Neuron (in vitro differentiated cells): ENCODE data around the gene KIAA1671.
A peak's percentile ranks its signal among the peaks of the same experiment; 100 is the strongest.

Experiments
- H2AFZ ChIP-seq: one replicate; pipeline ENCODE4 v1.6.1; 2013; ENCODE audit warnings: low read depth, mild to moderate bottlenecking, inconsistent platforms, low read length, moderate library complexity
- H3K27me3 ChIP-seq: one replicate; pipeline ENCODE4 v1.6.1; 2013; ENCODE audit warnings: low read length; ENCODE audit not compliant: insufficient read depth
- H3K36me3 ChIP-seq: one replicate; pipeline ENCODE4 v1.6.1; 2013; ENCODE audit warnings: low read length; ENCODE audit not compliant: insufficient read depth
- H3K4me1 ChIP-seq: one replicate; pipeline ENCODE4 v1.6.1; 2013; ENCODE audit warnings: low read length; ENCODE audit not compliant: insufficient read depth
- H3K4me3 ChIP-seq: 2 replicates; pipeline ENCODE4 v1.5.1; 2013; ENCODE audit warnings: mild to moderate bottlenecking, low read length, moderate library complexity
- H3K9me3 ChIP-seq: one replicate; pipeline ENCODE4 v1.6.1; 2013; ENCODE audit warnings: low read length

The KIAA1671 gene

GRCh38 chr22:25098445-25099081 lies 146.0 kb downstream of the KIAA1671 start:
- Histone ChIP-seq H2AFZ (no peak overlapping the region), H3K27me3 (no peaks in the 10 kb centered on the region), H3K36me3 (no peaks in the 10 kb centered on the region), H3K9me3 (no peaks in the 10 kb centered on the region), H3K4me1 (peaks cover 8% of the 10 kb centered on the region), H3K4me3 (no peak overlapping the region)

- Histone ChIP-seq H3K4me3 (no peak overlapping the region), H2AFZ (no peak overlapping the region), H3K9me3 (no peaks in the 10 kb centered on the region), H3K27me3 (no peaks in the 10 kb centered on the region), H3K36me3 (no peaks in the 10 kb centered on the region), H3K4me1 (peaks cover 8% of the 10 kb centered on the region)
Observed at GRCh38 chr22:25099202-25099601, 146.7 kb downstream of the KIAA1671 start.

- Histone ChIP-seq H3K4me1 (peaks cover 8% of the 10 kb centered on the region), H3K9me3 (no peaks in the 10 kb centered on the region), H3K4me3 (no peak overlapping the region), H3K27me3 (no peaks in the 10 kb centered on the region), H3K36me3 (no peaks in the 10 kb centered on the region), H2AFZ (no peak overlapping the region)
Observed at GRCh38 chr22:25100402-25100801, 147.9 kb downstream of the KIAA1671 start.

- H3K9me3 ChIP-seq = no peaks in the 10 kb centered on the region
- no peak overlapping the region for H2AFZ ChIP-seq
- no peaks in the 10 kb centered on the region for H3K27me3 ChIP-seq
- peaks cover 8% of the 10 kb centered on the region for H3K4me1 ChIP-seq
- no peaks in the 10 kb centered on the region for H3K36me3 ChIP-seq
- no peak overlapping the region for H3K4me3 ChIP-seq
Observed at GRCh38 chr22:25100948-25101347, 148.4 kb downstream of the KIAA1671 start.

- Histone ChIP-seq H3K4me1 (peaks cover 8% of the 10 kb centered on the region), H2AFZ (no peak overlapping the region), H3K36me3 (no peaks in the 10 kb centered on the region), H3K9me3 (no peaks in the 10 kb centered on the region), H3K27me3 (no peaks in the 10 kb centered on the region), H3K4me3 (no peak overlapping the region)
Observed at GRCh38 chr22:25101501-25101900, 149.0 kb downstream of the KIAA1671 start.

- Histone ChIP-seq H2AFZ (no peak overlapping the region), H3K27me3 (no peaks in the 10 kb centered on the region), H3K36me3 (no peaks in the 10 kb centered on the region), H3K9me3 (no peaks in the 10 kb centered on the region), H3K4me3 (no peak overlapping the region), H3K4me1 (peaks cover 8% of the 10 kb centered on the region)
Observed at GRCh38 chr22:25101986-25102385, 149.5 kb downstream of the KIAA1671 start.

GRCh38 chr22:25102722-25103121 lies 150.2 kb downstream of the KIAA1671 start:
- Histone ChIP-seq H3K36me3 (no peaks in the 10 kb centered on the region), H3K4me3 (no peak overlapping the region), H2AFZ (no peak overlapping the region), H3K4me1 (peaks cover 8% of the 10 kb centered on the region), H3K9me3 (no peaks in the 10 kb centered on the region), H3K27me3 (no peaks in the 10 kb centered on the region)

GRCh38 chr22:25104367-25104766 lies 151.9 kb downstream of the KIAA1671 start:
- Histone ChIP-seq H2AFZ (no peak overlapping the region), H3K9me3 (no peaks in the 10 kb centered on the region), H3K4me3 (no peak overlapping the region), H3K36me3 (no peaks in the 10 kb centered on the region), H3K27me3 (no peaks in the 10 kb centered on the region), H3K4me1 (no peaks in the 10 kb centered on the region)

GRCh38 chr22:25105817-25106650 lies 153.5 kb downstream of the KIAA1671 start:
- Histone ChIP-seq H3K9me3 (no peaks in the 10 kb centered on the region), H2AFZ (no peak overlapping the region), H3K4me3 (no peak overlapping the region), H3K36me3 (no peaks in the 10 kb centered on the region), H3K27me3 (no peaks in the 10 kb centered on the region), H3K4me1 (peaks cover 6% of the 10 kb centered on the region)

GRCh38 chr22:25109878-25110595 lies 157.5 kb downstream of the KIAA1671 start:
- H2AFZ ChIP-seq = no peak overlapping the region
- peaks cover 25% of the 10 kb centered on the region for H3K4me1 ChIP-seq
- H3K4me3 ChIP-seq = peak overlapping the region; percentile 58

GRCh38 chr22:25110596-25110845 lies 158.0 kb downstream of the KIAA1671 start:
- no peaks in the 10 kb centered on the region for H3K9me3 ChIP-seq
- peaks cover 30% of the 10 kb centered on the region for H3K4me1 ChIP-seq
- no peak overlapping the region for H2AFZ ChIP-seq
- H3K4me3 ChIP-seq = peak overlapping the region; percentile 58
- H3K36me3 ChIP-seq = no peaks in the 10 kb centered on the region
- H3K27me3 ChIP-seq = no peaks in the 10 kb centered on the region

More at GRCh38 chr22:25109878-25110595, 157.5 kb downstream of the KIAA1671 start:
- no peaks in the 10 kb centered on the region for H3K36me3 ChIP-seq
- H3K9me3 ChIP-seq = no peaks in the 10 kb centered on the region
- H3K27me3 ChIP-seq = no peaks in the 10 kb centered on the region

- Histone ChIP-seq H3K4me3 (peak overlapping the region; percentile 58), H3K4me1 (peaks cover 30% of the 10 kb centered on the region), H3K9me3 (no peaks in the 10 kb centered on the region), H2AFZ (peak overlapping the region; percentile 23), H3K36me3 (no peaks in the 10 kb centered on the region), H3K27me3 (no peaks in the 10 kb centered on the region)
Observed at GRCh38 chr22:25110846-25111578, 158.5 kb downstream of the KIAA1671 start.
